Measurements from ENCODE around the gene PRKCE.

PRKCE gene

DNA sequence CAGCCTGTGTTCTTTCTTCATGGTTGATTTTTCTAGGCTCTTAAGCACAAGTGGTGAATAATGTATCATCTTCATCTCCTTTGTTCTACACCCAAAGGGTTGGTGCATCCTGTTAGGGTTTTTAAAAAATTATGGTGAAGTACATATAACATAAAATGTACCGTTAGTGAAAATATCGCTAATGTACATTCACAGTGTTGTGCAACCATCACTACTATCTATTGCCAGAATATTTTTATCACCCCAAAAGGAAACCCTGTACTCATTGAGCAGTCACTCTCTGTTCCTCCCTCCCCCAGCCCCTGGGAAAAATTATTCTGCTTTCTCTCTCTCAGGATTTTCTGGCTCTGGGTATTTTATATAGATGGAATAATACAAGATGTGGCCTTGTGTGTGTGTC lies 98.5 kb downstream of the PRKCE start:
- Histone ChIP-seq H3K9ac (ENCODE audit: low read length) (no peak overlapping the region), H3K27ac (ENCODE audit: low read length) (no peak overlapping the region), H3K36me3 (ENCODE audit: control insufficient read depth, low read depth, low read length) (no peaks in the 10 kb centered on the region), H3K27me3 (ENCODE audit: control insufficient read depth, insufficient read depth, low read length) (no peaks in the 10 kb centered on the region), H3K9me3 (ENCODE audit: control insufficient read depth, low read depth, low read length) (no peaks in the 10 kb centered on the region), H3K4me1 (ENCODE audit: control insufficient read depth, low read depth, low read length) (no peaks in the 10 kb centered on the region), H3K4me3 (ENCODE audit: low read length) (no peak overlapping the region)

DNA sequence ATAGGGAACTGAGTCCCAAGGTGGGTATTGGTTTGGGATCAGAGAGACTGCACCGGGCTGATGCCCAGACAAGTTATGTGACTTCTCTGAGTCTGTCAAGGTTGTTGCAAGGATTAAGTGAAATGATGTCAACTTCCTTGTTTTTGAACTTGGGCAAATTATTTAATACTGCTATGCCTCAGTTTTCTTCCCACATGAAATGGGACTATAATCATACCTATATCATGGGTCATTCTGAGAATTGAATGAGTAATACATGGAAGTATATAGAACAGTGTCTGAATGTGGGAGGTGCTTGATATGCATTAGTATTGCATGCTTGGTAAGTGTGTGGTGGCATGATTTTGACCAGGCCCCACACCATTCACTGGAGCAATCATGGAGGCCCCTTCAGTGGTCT lies 99.0 kb downstream of the PRKCE start:
- H3K27ac ChIP-seq (ENCODE audit: low read length), result no peak overlapping the region
- no peak overlapping the region for H3K4me3 ChIP-seq (ENCODE audit: low read length)
- H3K36me3 ChIP-seq (ENCODE audit: control insufficient read depth, low read depth, low read length), result no peaks in the 10 kb centered on the region
- no peak overlapping the region for H3K9ac ChIP-seq (ENCODE audit: low read length)
- H3K27me3 ChIP-seq (ENCODE audit: control insufficient read depth, insufficient read depth, low read length), result no peaks in the 10 kb centered on the region
- no peaks in the 10 kb centered on the region for H3K4me1 ChIP-seq (ENCODE audit: control insufficient read depth, low read depth, low read length)
- H3K9me3 ChIP-seq (ENCODE audit: control insufficient read depth, low read depth, low read length), result no peaks in the 10 kb centered on the region

DNA sequence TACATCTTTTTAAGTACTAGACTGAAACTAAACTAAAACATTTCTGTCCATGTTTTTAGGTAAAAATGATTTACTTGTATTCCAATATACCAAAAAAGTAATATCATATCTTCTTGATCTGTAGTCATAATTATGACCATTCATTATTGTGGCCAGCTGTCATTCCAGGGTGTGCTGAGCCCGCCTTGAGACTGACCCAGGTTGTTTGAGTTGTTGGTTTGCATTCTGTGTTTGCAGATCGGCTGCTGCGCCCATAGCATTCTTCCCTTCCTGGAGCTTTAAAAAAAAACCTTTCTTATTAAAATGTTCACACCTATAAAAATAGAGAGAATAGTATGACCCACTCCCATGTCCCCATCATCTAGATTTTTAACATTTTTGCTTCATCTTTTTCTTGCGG lies 101.9 kb downstream of the PRKCE start:
- Histone ChIP-seq H3K36me3 (ENCODE audit: control insufficient read depth, low read depth, low read length) (no peaks in the 10 kb centered on the region), H3K4me3 (ENCODE audit: low read length) (no peak overlapping the region), H3K9me3 (ENCODE audit: control insufficient read depth, low read depth, low read length) (no peaks in the 10 kb centered on the region), H3K27ac (ENCODE audit: low read length) (no peak overlapping the region), H3K9ac (ENCODE audit: low read length) (no peak overlapping the region), H3K27me3 (ENCODE audit: control insufficient read depth, insufficient read depth, low read length) (no peaks in the 10 kb centered on the region), H3K4me1 (ENCODE audit: control insufficient read depth, low read depth, low read length) (no peaks in the 10 kb centered on the region)

DNA sequence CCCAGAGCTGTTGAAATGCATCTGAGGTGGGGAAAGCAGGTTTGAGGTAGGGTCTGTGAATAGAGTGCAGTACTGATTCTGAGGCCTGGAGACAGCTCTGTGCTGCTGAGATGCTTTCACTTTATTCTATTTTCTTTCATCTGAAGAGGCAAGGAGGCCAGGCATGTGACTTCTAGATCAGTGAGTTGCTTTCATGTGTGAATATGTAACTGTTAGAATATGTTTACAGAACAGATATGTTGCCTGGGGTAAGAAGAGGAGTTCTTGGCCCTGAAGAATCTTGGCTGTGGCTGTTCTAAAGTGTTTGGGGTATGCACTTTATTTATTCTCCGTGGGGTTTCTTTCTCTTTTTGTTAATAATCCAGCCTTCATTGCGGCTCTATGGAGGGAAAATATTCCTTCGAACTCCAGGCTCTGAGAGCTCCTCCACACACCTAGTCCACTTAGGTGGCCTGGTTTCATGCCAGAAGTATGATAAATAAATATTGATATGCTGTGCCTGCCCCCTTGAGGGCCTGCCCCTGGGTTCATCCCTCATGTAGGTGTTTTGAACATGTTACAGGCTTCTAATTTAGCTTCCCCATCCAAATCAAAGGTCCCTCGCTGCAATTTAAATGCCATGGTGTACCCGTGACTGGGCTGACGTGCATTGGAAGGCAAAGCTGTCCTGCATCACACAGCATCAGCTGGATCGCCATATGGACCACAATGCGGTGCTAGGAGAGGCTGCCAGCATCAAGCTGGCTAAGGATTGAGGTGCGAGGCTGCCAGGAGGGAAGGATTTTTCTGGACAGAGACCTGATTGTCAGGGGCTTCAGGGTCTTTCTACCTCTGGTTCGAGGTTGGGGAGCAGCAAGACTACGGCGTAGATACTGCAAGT lies 102.9 kb downstream of the PRKCE start:
- H3K4me1 ChIP-seq (ENCODE audit: control insufficient read depth, low read depth, low read length), result no peaks in the 10 kb centered on the region
- no peak overlapping the region for H3K9ac ChIP-seq (ENCODE audit: low read length)
- no peaks in the 10 kb centered on the region for H3K36me3 ChIP-seq (ENCODE audit: control insufficient read depth, low read depth, low read length)
- no peak overlapping the region for H3K4me3 ChIP-seq (ENCODE audit: low read length)
- H3K27ac ChIP-seq (ENCODE audit: low read length), result no peak overlapping the region
- no peaks in the 10 kb centered on the region for H3K9me3 ChIP-seq (ENCODE audit: control insufficient read depth, low read depth, low read length)
- H3K27me3 ChIP-seq (ENCODE audit: control insufficient read depth, insufficient read depth, low read length), result no peaks in the 10 kb centered on the region

DNA sequence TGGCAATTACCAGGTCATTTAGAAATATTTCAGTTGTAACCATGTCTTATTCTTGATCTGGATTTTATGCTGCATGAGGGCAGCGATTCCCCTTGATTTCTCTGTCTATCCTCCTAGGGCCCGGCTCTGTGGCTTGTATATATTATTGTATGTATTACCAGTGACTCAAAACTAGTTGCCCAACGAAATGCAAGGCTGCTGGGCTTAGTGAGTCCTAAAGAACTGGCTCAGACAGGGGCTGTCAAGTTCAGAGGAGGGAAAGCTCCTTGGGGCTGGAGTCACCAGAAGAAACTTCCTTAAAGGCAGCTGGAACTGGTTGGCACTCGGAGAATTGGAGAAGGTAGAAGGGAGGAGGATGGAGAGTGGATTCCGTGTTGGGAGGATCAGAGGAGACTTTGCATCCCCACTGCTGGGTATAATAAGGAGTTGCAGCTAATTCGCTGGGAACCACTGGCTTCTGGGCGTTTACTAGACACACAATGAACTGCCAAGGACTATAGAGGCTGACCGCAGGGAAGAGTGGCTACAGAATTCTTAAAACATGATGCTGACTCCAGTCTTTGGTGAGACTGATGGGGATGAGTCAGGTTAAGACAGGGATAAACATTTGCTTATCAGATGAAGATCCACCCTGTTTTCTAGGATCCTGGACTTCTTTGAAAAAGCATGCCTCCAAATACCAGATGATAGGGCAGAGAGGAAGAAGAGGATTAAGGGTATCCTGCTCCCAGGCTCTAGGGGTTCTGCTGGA lies 104.3 kb downstream of the PRKCE start:
- H3K4me3 ChIP-seq (ENCODE audit: low read length), result no peak overlapping the region
- H3K27ac ChIP-seq (ENCODE audit: low read length), result no peak overlapping the region
- no peaks in the 10 kb centered on the region for H3K27me3 ChIP-seq (ENCODE audit: control insufficient read depth, insufficient read depth, low read length)
- no peak overlapping the region for H3K9ac ChIP-seq (ENCODE audit: low read length)
- no peaks in the 10 kb centered on the region for H3K36me3 ChIP-seq (ENCODE audit: control insufficient read depth, low read depth, low read length)
- no peaks in the 10 kb centered on the region for H3K9me3 ChIP-seq (ENCODE audit: control insufficient read depth, low read depth, low read length)
- no peaks in the 10 kb centered on the region for H3K4me1 ChIP-seq (ENCODE audit: control insufficient read depth, low read depth, low read length)

DNA sequence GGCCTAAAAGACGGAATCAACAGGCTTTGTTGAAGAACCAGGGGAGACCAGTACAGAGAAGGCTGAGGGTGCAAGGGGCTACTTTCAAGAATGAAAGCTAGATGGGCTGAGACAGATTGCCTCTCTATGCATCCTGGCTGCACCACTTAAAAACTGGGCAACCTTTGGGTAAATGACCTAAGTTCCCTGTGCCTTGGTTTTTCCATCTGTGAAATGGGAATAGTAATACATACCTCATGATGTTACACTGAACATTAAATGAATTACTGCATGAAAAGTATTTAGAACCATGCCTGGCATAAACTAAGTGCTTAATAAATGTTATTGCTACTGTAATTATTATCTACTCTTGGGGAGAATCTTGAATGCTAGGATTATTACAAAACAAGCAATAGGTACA lies 106.5 kb downstream of the PRKCE start:
- no peak overlapping the region for H3K27ac ChIP-seq (ENCODE audit: low read length)
- no peaks in the 10 kb centered on the region for H3K9me3 ChIP-seq (ENCODE audit: control insufficient read depth, low read depth, low read length)
- H3K9ac ChIP-seq (ENCODE audit: low read length), result no peak overlapping the region
- H3K4me1 ChIP-seq (ENCODE audit: control insufficient read depth, low read depth, low read length), result no peaks in the 10 kb centered on the region
- H3K4me3 ChIP-seq (ENCODE audit: low read length), result no peak overlapping the region
- H3K36me3 ChIP-seq (ENCODE audit: control insufficient read depth, low read depth, low read length), result no peaks in the 10 kb centered on the region
- no peaks in the 10 kb centered on the region for H3K27me3 ChIP-seq (ENCODE audit: control insufficient read depth, insufficient read depth, low read length)

DNA sequence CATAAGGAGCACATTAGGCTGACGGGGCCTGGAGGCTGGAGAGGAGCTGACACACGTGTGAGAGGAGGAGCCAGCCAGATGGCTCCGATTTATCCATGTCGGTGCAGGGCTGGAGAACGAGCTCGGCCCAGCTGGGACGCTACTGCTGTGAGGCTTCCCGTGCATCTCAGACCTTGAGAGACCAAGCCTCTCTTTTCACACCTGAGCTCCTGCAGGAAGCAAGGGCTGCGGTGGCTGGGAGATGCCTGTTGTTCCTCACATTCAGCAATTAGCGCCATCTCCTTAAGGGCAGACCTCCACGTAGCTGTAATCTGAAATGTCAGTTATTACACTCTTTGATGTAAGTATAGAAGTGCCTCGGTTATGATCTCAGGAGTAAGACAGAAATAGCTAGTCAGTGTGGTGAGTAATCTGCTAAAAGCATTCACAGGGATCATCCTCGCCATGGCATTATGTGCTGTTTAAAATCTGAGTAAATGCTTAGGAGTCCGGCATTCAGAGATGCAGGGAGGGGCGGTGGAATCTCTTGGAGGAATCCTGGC lies 107.9 kb downstream of the PRKCE start:
- Histone ChIP-seq H3K36me3 (ENCODE audit: control insufficient read depth, low read depth, low read length) (no peaks in the 10 kb centered on the region), H3K4me1 (ENCODE audit: control insufficient read depth, low read depth, low read length) (no peaks in the 10 kb centered on the region), H3K9ac (ENCODE audit: low read length) (no peak overlapping the region), H3K27ac (ENCODE audit: low read length) (no peak overlapping the region), H3K27me3 (ENCODE audit: control insufficient read depth, insufficient read depth, low read length) (no peaks in the 10 kb centered on the region), H3K4me3 (ENCODE audit: low read length) (no peak overlapping the region), H3K9me3 (ENCODE audit: control insufficient read depth, low read depth, low read length) (no peaks in the 10 kb centered on the region)

DNA sequence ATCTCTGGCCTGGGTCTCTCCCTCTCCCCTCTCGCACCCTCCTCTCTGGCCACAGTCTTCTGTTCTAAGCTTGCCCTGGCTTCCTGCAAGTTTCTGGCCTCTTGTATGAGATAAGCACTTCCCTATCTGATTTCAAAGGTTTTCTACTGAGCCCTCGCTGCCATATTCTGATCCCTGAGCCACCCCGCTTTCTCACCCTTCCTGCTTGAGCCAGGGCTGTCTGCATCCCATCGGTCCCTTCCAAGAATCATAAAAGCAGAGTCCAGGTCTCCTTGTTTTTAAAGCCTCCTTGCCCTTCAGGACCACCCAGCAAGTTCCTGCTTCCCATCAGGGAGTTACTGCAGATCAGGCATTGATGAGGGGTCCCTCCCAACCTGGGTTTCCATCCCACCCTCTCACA lies 110.2 kb downstream of the PRKCE start:
- Histone ChIP-seq H3K9ac (ENCODE audit: low read length) (no peak overlapping the region), H3K4me3 (ENCODE audit: low read length) (no peak overlapping the region), H3K36me3 (ENCODE audit: control insufficient read depth, low read depth, low read length) (no peaks in the 10 kb centered on the region), H3K4me1 (ENCODE audit: control insufficient read depth, low read depth, low read length) (no peaks in the 10 kb centered on the region), H3K9me3 (ENCODE audit: control insufficient read depth, low read depth, low read length) (no peaks in the 10 kb centered on the region), H3K27ac (ENCODE audit: low read length) (no peak overlapping the region), H3K27me3 (ENCODE audit: control insufficient read depth, insufficient read depth, low read length) (no peaks in the 10 kb centered on the region)

DNA sequence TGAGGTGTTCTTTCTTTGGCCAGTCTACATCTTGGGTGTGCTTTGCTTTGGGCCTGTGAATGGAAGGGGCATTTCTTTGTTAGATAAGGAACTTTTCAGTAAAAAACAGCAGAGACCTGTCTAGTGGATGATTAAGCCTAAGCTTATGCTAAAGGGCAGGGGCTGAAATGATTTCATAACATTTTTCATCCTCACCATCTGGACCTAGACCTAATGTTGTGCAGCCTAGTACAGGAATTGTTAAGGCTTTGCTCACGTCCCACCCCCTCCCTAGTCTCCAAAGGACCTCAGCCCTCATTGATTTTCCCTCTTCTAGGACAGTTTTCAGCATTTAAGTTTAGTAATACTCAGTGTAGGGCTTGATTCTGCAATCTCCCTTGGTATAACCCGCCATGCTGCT lies 111.8 kb downstream of the PRKCE start:
- no peaks in the 10 kb centered on the region for H3K4me1 ChIP-seq (ENCODE audit: control insufficient read depth, low read depth, low read length)
- H3K27me3 ChIP-seq (ENCODE audit: control insufficient read depth, insufficient read depth, low read length), result no peaks in the 10 kb centered on the region
- no peak overlapping the region for H3K9ac ChIP-seq (ENCODE audit: low read length)
- H3K27ac ChIP-seq (ENCODE audit: low read length), result no peak overlapping the region
- no peaks in the 10 kb centered on the region for H3K9me3 ChIP-seq (ENCODE audit: control insufficient read depth, low read depth, low read length)
- H3K4me3 ChIP-seq (ENCODE audit: low read length), result no peak overlapping the region
- no peaks in the 10 kb centered on the region for H3K36me3 ChIP-seq (ENCODE audit: control insufficient read depth, low read depth, low read length)

DNA sequence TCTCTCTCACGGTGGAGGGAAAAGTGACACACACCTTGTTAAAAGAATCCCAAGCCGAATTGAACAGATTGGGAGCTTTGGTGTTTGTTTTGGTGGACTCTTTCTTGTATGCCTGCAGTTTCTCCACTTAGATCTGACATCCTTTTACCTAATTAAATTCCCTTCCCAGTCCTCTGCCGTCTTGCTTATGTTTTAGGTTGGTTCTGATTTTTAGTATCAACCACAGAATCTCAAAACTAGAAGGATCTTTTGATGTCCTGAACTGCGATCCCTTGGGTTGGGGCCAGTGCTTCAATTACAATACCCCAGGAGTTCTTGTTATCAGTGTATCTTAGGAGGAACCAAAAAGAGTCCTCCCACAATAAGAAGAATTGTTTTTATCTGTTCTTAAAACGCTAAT lies 112.3 kb downstream of the PRKCE start:
- H3K4me1 ChIP-seq (ENCODE audit: control insufficient read depth, low read depth, low read length), result no peaks in the 10 kb centered on the region
- no peaks in the 10 kb centered on the region for H3K27me3 ChIP-seq (ENCODE audit: control insufficient read depth, insufficient read depth, low read length)
- H3K9me3 ChIP-seq (ENCODE audit: control insufficient read depth, low read depth, low read length), result no peaks in the 10 kb centered on the region
- no peak overlapping the region for H3K9ac ChIP-seq (ENCODE audit: low read length)
- no peak overlapping the region for H3K4me3 ChIP-seq (ENCODE audit: low read length)
- no peak overlapping the region for H3K27ac ChIP-seq (ENCODE audit: low read length)
- H3K36me3 ChIP-seq (ENCODE audit: control insufficient read depth, low read depth, low read length), result no peaks in the 10 kb centered on the region

DNA sequence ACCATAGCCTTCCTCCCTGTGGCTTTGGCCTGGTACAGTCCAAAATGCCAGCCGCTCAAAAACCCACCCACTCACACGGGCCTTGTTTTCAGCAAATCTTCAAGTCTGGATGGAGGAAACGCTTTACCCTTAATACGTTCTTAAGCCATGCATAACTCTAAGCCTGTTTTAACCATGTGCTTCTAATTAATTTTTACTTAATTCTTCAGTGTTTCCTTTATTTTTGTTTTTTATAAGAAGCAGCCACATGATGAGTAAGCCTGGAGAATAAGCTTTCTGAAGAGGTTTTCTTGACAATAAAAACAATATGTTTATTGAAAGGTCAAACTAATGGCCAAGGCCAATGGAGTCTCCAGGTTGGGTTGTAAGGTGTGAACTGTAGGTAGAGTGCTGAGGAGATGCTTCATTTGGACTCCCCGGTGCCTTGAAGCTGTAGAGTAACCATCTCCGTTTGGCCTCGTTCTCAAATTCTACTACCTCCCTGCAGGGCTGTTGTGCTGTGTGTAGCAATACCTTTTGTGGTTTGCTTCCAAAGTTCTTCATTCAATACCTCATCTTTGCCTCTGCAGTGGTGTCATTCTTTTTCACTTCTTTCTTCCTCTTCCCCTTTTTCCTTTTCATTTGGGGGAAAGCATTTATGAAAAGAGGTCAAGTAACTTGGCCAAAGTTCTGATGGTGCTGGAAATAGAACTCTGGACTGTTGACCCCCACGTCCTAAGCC lies 113.7 kb downstream of the PRKCE start:
- no peak overlapping the region for H3K4me3 ChIP-seq (ENCODE audit: low read length)
- no peaks in the 10 kb centered on the region for H3K36me3 ChIP-seq (ENCODE audit: control insufficient read depth, low read depth, low read length)
- H3K9ac ChIP-seq (ENCODE audit: low read length), result no peak overlapping the region
- H3K9me3 ChIP-seq (ENCODE audit: control insufficient read depth, low read depth, low read length), result no peaks in the 10 kb centered on the region
- no peaks in the 10 kb centered on the region for H3K4me1 ChIP-seq (ENCODE audit: control insufficient read depth, low read depth, low read length)
- H3K27me3 ChIP-seq (ENCODE audit: control insufficient read depth, insufficient read depth, low read length), result no peaks in the 10 kb centered on the region
- H3K27ac ChIP-seq (ENCODE audit: low read length), result no peak overlapping the region

All from iPS-18a (cell line).